DMS153 treated with DMSO at 0.1 percent for 48 hours (cell line): Measurements from ENCODE around the gene IQSEC3.
"Not testable (repeated sequence)": the region's sequence is repeated elsewhere in the genome, so short reads cannot be mapped to it uniquely, and the experiment has no call there.

Experiments used
- DNase-seq: peaks from one replicate; lab custom pipeline; 2025; ENCODE audit not compliant: unreplicated experiment; lab: John Stamatoyannopoulos, UW

The IQSEC3 gene

DNA sequence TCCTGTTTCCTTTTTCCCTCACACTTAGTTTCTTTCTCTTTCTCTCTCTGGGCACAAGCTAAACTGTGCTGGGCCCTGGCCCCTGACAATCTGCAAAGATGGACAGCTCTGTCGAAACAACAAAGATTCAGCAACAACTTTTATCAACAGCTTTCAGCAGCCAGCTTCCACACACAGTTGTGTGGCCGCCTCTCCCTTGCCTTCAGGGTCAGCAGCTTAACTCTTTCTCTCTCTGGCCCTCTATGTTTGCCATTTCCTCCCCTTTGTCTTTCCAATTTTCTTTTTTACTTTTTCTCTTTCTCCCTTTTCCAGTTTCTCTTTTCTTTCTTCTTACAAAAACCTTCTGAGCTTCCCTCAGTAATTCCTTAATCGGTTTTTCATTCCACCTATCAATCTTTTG, 43.3 kb downstream of the IQSEC3 start:
- no peak for DNase-seq

DNA sequence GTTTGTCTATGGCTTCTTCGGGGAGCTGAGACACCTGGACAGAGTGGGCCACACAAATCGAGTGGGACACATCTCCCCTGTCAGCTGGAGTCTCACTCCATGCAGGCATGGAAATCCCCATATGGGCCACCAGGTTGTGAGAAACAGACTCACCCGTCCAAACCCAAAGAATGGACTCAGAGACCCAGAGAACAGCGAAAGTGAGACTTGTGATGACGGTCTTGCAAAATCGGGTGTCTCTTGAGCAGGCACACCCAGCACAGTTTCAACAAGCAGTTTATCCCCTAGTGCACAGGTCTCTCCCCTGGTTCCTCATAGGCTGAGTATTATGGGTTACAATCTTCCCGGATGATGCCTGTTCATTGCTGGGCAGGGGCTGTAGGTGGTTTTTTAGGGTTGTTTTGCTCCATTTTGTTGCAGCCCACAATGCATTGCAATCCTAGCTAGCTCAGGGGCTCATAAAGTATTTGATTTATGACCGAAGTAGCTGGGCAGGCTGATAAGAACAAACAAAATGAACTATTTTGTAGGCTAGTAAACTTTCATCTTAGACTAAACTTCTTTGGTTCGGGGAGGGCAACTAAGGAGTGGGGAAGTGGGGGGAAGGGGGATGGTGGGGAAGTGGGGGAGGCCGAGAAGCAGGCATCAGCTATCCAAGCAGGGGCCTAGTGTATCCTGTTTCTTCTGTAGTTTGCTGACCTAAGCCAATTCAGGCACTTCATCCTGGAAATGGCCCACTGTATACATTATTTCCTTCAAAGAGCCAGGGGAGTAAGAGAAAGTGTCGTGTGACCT, 45.3 kb downstream of the IQSEC3 start:
- no peak for DNase-seq

- DNase-seq: no peak
These were observed 46.8 kb downstream of the IQSEC3 start for GRCh38 chr12:113347-113746.

DNA sequence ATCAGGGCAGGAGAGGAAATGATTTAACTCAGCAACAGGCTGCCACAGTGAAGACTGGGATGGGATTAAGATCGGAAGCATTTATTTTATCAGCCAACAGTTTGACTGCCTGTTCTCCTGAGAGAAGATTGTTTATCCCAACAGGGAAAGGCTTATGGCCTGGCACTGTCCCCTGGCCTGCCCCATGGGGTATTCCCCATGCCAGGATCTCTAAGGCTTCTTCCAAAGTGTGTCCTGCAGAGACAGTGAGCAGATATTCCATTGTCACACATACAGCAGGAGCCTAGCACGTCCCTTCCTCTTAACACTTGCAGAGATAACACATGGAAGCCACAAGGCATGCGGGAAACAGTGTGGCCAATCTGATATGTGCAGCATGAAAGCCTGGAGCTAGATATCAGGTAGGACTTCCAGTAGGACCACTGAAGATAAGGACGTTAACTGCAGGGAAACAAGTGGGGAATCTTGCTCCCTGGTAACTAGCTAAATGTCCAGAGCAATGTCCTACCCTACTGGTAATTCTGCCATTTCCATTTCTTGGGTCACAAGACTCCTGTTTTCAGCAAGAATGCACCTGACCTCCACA, 48.2 kb downstream of the IQSEC3 start:
- DNase-seq: no peak

GRCh38 chr12:115518-115917, 49.0 kb downstream of the IQSEC3 start:
- no peak for DNase-seq

- DNase-seq: no peak
These were observed 49.7 kb downstream of the IQSEC3 start for GRCh38 chr12:115960-116915.

GRCh38 chr12:117311-117710, 50.7 kb downstream of the IQSEC3 start:
- DNase-seq: no peak

DNA sequence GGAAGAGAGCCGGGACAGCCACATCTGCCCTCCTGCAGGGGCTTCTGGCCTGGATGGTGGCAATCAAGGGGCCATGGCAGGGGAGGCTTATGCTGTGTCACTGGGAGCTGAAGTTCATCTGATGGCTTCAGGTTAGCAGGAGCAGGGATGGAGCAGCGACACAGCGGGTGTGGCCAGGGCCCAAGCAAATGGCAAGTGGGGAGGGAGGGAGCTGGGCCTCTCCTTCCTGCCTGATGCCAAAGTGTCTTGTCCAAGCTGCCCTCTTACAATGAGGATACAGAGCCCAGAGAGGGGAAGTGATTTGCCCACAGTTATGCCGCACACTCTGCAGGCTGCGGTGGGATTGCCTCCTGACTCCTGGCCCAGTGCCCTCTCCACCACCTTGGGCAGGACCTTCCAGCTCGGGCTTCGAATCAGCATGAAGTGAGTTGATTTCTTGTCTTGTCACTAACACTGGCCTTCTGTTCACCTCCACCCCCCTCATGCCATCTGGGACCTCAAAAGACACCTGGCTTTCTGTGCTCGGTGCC, 51.3 kb downstream of the IQSEC3 start:
- no peak for DNase-seq

GRCh38 chr12:118591-118990, 52.0 kb downstream of the IQSEC3 start:
- DNase-seq: no peak

DNA sequence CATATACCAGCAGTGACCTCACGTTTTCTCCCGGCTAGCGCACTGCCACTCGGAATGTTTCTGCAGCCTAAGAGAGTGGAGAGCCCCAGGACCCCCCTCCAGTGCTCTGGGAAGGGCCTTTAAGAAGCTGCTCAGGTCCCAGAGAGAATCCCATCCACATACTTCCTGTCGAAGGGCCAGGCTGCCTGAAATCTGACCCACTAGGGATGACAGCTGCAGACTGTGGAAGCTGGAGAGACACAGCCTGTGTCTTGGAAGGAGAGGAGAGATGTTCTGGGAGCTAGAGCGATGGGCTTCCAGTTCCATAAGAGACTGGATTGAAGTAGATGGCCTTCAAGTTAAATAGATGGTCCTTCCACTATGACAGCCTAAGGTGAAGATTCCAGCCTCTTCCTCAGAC, 54.4 kb downstream of the IQSEC3 start:
- no peak for DNase-seq

DNA sequence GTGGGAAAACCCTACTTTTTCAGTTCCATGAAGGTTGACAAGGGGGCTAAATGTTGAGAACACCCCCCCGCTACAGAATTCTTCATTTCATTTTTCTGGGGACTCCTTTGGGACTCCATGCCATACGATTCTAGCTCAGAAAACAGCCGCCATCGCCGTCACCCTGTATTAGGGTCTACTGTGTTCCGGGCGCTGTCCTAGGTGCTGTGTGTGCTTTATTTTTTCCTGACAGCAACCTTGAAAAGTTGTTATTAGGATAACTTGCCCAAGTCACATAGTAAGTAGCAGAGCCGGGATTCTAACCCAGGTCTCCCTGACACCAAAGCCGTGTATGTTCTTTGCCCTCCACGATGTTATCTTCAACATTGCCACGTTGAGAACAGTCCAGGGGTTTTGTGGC, 55.1 kb downstream of the IQSEC3 start:
- DNase-seq: no peak

DNA sequence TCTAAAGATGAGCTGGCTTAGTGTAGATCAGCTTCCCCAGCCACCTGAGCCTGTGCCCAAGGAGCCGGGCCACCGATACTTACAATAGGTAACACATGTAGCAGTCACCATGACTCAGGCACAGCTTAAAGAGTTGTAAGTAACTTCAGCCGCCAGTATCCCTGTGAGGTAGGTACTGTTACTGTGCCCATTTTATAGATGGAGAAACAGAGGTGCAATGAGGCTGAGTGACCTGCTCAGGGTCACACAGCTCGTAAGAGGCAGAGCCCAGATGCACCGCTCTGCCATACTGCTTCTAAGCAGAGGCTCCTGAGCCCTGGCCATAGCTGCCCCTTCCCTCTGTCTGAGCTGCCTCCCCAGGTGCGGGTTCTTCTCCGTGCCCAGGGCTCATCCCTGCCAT, 58.5 kb downstream of the IQSEC3 start:
- DNase-seq: no peak

GRCh38 chr12:125566-125965, 59.0 kb downstream of the IQSEC3 start:
- DNase-seq: no peak

- DNase-seq: no peak
These were observed 61.5 kb downstream of the IQSEC3 start for GRCh38 chr12:128079-128478.

DNA sequence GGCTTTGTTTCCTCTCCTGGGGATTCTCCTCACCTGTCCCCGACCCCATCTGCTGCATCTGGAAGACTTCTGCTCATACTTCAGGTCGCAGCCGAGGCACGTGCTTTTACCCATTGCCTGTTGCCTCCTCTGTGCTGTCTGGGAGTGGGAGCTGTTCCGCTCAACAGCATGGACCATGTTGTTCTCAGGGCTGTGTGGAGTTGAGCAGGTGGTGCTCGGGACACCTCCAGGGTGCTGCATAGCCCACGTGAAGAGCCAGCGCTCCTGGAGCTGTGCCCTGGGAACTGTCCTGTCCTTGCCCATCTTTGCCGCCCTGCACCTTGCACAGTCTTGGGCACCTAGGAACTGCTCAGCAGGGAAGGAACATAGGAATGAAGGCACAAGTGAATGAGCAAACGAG, 62.4 kb downstream of the IQSEC3 start:
- no peak for DNase-seq

- DNase-seq: no peak
These were observed 64.0 kb downstream of the IQSEC3 start for GRCh38 chr12:130519-130918.

GRCh38 chr12:131008-131407, 64.4 kb downstream of the IQSEC3 start:
- DNase-seq: no peak

DNA sequence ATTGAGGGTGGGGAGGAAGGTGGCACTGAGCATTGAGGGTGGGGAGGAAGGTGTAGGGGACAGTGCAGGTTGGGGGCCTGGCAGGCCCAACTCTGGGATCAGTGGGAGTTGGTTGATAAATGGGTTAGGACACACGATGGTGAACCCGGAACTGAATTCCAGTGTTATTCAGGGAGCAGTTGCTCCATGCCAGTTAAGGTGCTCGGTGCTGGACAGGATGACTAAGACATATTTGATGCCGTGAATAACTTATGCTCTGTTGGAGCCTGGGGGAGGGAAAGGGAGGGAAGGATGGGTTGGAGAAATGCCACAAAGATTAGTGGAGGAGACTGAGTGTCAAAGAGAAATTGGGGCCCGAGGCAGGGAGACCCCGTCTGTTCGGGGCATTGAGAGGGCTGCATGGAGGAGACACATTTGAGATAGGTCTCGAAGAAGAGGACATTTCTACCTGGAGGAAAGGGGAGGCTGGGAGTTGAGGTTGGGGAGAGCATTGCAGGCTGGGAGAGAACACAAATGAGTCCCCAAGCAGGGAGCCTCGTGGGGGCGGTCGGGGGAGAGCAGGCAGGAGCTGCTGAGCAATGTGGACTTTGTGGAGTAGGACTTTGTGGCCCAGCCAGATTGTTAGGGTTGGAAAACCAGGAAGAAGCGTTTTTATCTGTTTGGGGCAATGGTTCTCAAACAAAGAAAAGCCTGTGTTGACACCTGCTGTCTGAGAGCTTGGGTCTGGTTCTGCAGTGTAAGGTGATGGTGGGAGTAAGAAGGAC, 65.3 kb downstream of the IQSEC3 start:
- no peak for DNase-seq

DNA sequence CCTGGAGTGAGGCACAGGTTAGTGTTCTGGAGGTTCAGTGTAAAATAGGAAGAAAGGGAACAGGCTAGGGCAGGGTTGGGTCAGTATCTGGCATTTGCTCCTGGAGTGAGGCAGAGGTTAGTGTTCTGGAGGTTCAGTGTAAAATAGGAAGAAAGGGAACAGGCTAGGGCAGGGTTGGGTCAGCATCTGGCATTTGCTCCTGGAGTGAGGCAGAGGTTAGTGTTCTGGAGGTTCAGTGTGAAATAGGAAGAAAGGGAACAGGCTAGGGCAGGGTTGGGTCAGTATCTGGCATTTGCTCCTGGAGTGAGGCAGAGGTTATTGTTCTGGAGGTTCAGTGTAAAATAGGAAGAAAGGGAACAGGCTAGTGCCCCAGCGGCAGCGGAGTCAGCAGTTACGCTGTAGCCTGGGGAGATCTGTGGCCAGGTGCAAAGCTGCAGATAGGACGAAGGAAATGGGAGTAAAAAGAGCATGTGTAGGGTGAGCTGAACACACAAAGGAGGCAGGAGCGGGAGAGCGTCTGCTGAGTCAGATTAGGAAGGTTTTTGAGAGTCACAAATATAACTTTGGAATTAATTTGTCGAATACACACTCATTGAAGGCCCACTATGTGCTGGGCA, 67.2 kb downstream of the IQSEC3 start:
- not testable (repeated sequence) for DNase-seq

- no peak for DNase-seq
These were observed 68.6 kb downstream of the IQSEC3 start for GRCh38 chr12:135138-135537.
